ENCODE measurements around the gene PLEKHB1.
"Not testable (repeated sequence)": the region's sequence is repeated elsewhere in the genome, so short reads cannot be mapped to it uniquely, and the experiment has no call there.

PLEKHB1 gene

GRCh38 chr11:73676552-73676951, 30.2 kb downstream of the PLEKHB1 start:
- DNase-seq (ENCODE audit: low read depth in 2 of 2): not testable (repeated sequence)

- no peak for DNase-seq (ENCODE audit: low read depth in 2 of 2)
Measured at GRCh38 chr11:73680687-73681086, 34.3 kb downstream of the PLEKHB1 start.

- DNase-seq (ENCODE audit: low read depth in 2 of 2): no peak
Measured at GRCh38 chr11:73693899-73694525, 47.6 kb downstream of the PLEKHB1 start.

GRCh38 chr11:73705053-73705452, 58.7 kb downstream of the PLEKHB1 start:
- no peak for DNase-seq (ENCODE audit: low read depth in 2 of 2)

- no peak for DNase-seq (ENCODE audit: low read depth in 2 of 2)
Measured at GRCh38 chr11:73710964-73711363, 64.6 kb downstream of the PLEKHB1 start.
